ENCODE measurements around the gene RPL36A. TPM values are rescaled to one million over a fixed set of nuclear protein-coding genes. Genes with fewer than 3 reads are reported as not detected.

The RPL36A gene
- total RNA-seq, 4 donors from 2014 or later: 280 to 704 (median 376) TPM

GRCh38 chrX:101383679-101384205 is 7.1 kb upstream of the RPL36A start:
- Histone ChIP-seq H3K27me3 (no peaks in the 10 kb centered on the region), H3K27ac (replicated peaks in 1 of 4) (no peak overlapping the region), H3K4me3 (no peak overlapping the region), H3K9me3 (no peaks in the 10 kb centered on the region), H3K36me3 (no peaks in the 10 kb centered on the region), H3K4me1 (no peaks in the 10 kb centered on the region)
- intact Hi-C loops (cut with DNase I): no loop called here
- 64% methylated on average over 4 of the region's 4 CpGs for WGBS
- TF ChIP-seq POLR2A (IDR thresholded peaks at IDR 0.05; ENCODE audit: low read depth) (no peak), CTCF (IDR thresholded peaks at IDR 0.05) (no peak), EP300 (IDR thresholded peaks at IDR 0.05) (no peak), POLR2AphosphoS5 (IDR thresholded peaks at IDR 0.05) (no peak)
- DNase-seq (ENCODE audit: extremely low spot score): no peak

- 75% methylated on average over 7 of the region's 7 CpGs for WGBS
These were observed 5.7 kb upstream of the RPL36A start for GRCh38 chrX:101385026-101385684.

GRCh38 chrX:101385795-101386541 is 4.8 kb upstream of the RPL36A start, which contains the start of gene BTK:
Gene BTK (minus strand): TSS chrX:101386191. CDS start chrX:101375284, 10,907 bp downstream.
- H3K4me3 ChIP-seq: peak within 1 kb of the TSS in 2 of 4 donors; percentile 11 to 33
- intact Hi-C loops (cut with DNase I): no loop called here
- no peaks in the 10 kb centered on the region for H3K36me3 ChIP-seq
- H3K9me3 ChIP-seq: no peaks in the 10 kb centered on the region
- 66% methylated on average over 9 of the region's 9 CpGs for WGBS
- peak within 1 kb of the TSS in 1 of 4 donors; percentile 13 for H3K27ac ChIP-seq (replicated peaks in 1 of 4)
- TF ChIP-seq CTCF (IDR thresholded peaks at IDR 0.05) (no peak), POLR2AphosphoS5 (IDR thresholded peaks at IDR 0.05) (no peak), EP300 (IDR thresholded peaks at IDR 0.05) (no peak), POLR2A (IDR thresholded peaks at IDR 0.05; ENCODE audit: low read depth) (no peak)
- DNase-seq (ENCODE audit: extremely low spot score): no peak
- no peaks in the 10 kb centered on the region for H3K4me1 ChIP-seq
- no peaks in the 10 kb centered on the region for H3K27me3 ChIP-seq

More at GRCh38 chrX:101385026-101385684, 5.7 kb upstream of the RPL36A start:
- Histone ChIP-seq H3K36me3 (no peaks in the 10 kb centered on the region), H3K4me3 (peak overlapping the region in 2 of 4 donors; percentile 11 to 33), H3K27ac (replicated peaks in 1 of 4) (peak overlapping the region in 1 of 4 donors; percentile 13), H3K9me3 (no peaks in the 10 kb centered on the region), H3K4me1 (no peaks in the 10 kb centered on the region), H3K27me3 (no peaks in the 10 kb centered on the region)
- DNase-seq (ENCODE audit: extremely low spot score): no peak
- TF ChIP-seq POLR2AphosphoS5 (IDR thresholded peaks at IDR 0.05) (no peak), EP300 (IDR thresholded peaks at IDR 0.05) (no peak), CTCF (IDR thresholded peaks at IDR 0.05) (no peak), POLR2A (IDR thresholded peaks at IDR 0.05; ENCODE audit: low read depth) (no peak)
- intact Hi-C loops (cut with DNase I): no loop called here

GRCh38 chrX:101386542-101386885 is 4.3 kb upstream of the RPL36A start:
- WGBS: 76% methylated on average over 6 of the region's 6 CpGs
- Histone ChIP-seq H3K27me3 (no peaks in the 10 kb centered on the region), H3K4me1 (peaks cover 0 to 4% (median 3%) of the 10 kb centered on the region in 4 donors), H3K9me3 (no peaks in the 10 kb centered on the region), H3K4me3 (no peak overlapping the region), H3K27ac (replicated peaks in 1 of 4) (no peak overlapping the region), H3K36me3 (no peaks in the 10 kb centered on the region)
- intact Hi-C loops (cut with DNase I): no loop called here
- no peak for DNase-seq (ENCODE audit: extremely low spot score)
- TF ChIP-seq POLR2AphosphoS5 (IDR thresholded peaks at IDR 0.05): no peak

- Histone ChIP-seq H3K4me3 (no peak overlapping the region), H3K27me3 (no peaks in the 10 kb centered on the region), H3K27ac (replicated peaks in 1 of 4) (no peak overlapping the region), H3K9me3 (no peaks in the 10 kb centered on the region), H3K36me3 (peaks cover 0 to 4% (median 0%) of the 10 kb centered on the region in 4 donors), H3K4me1 (peaks cover 0 to 11% (median 7%) of the 10 kb centered on the region in 4 donors)
- 70% methylated on average over 3 of the region's 3 CpGs for WGBS
- no peak for TF ChIP-seq EP300 (IDR thresholded peaks at IDR 0.05)
- no peak for TF ChIP-seq POLR2A (IDR thresholded peaks at IDR 0.05; ENCODE audit: low read depth)
- TF ChIP-seq POLR2AphosphoS5 (IDR thresholded peaks at IDR 0.05): no peak
- TF ChIP-seq CTCF (IDR thresholded peaks at IDR 0.05): no peak
- intact Hi-C loops (cut with DNase I): no loop called here
- DNase-seq (ENCODE audit: extremely low spot score): no peak
These were observed 2.2 kb upstream of the RPL36A start for GRCh38 chrX:101388604-101389003.

All from esophagus muscularis mucosa (tissue), 4 donors.